LNCaP clone FGC (cell line): Measurements from ENCODE around the gene KSR2.
"Not testable (repeated sequence)": the region's sequence is repeated elsewhere in the genome, so short reads cannot be mapped to it uniquely, and the experiment has no call there.

Source experiments
- DNase-seq: peaks from one replicate; pipeline ENCODE4 v3.0.0-alpha.2; 2011; ENCODE audit warnings: low read depth
- H3K4me3 ChIP-seq: 2 replicates; pipeline ENCODE4 v1.5.1; 2011; ENCODE audit warnings: mild to moderate bottlenecking, low read depth, low read length, control low read depth
- TF ChIP-seq, protein P1 (sequence below): IDR thresholded peaks from 2 replicates; pipeline ENCODE4 v1.5.1; 2012; ENCODE audit warnings: mild to moderate bottlenecking; ENCODE audit not compliant: control insufficient read depth, insufficient read depth; ENCODE audit errors: extremely low read depth

KSR2 gene

DNA sequence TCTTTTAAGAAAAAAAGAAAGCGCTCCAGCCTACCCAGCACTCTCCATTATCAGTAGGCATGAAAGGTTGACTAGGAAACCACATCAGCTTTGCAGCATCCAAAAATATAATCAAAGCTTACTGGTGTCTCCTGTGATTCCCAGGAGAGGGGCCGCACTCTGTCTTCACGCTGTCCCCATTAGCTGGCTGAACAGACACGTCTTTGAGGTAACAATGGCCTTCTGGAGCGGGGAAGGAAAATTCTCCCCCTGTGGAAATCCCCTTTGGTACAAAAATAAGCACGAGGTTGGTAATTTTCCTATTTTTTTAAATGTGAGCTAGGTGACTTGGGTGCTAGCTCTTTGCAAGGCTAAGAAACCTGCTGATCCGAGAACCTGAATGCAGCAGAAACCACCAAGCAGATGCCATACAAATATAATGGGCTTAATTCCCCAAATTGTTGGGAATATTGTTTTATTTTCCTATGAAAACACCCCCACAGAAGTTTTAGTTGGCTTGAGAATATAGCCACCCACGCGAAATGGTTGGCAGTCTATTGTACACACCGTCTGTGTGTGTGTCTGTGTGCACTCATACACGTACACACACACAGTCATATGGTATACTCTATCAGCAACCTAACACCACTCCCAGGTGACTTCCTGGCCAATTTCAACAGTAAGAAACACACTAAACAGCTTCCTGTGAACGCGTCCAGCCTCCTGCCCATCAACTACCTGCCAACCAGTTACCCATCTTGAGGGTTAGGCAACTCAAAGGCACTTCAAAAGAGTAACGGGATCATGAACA lies 71.2 kb downstream of the KSR2 start:
- no peak for DNase-seq
- TF ChIP-seq, protein P1, sequence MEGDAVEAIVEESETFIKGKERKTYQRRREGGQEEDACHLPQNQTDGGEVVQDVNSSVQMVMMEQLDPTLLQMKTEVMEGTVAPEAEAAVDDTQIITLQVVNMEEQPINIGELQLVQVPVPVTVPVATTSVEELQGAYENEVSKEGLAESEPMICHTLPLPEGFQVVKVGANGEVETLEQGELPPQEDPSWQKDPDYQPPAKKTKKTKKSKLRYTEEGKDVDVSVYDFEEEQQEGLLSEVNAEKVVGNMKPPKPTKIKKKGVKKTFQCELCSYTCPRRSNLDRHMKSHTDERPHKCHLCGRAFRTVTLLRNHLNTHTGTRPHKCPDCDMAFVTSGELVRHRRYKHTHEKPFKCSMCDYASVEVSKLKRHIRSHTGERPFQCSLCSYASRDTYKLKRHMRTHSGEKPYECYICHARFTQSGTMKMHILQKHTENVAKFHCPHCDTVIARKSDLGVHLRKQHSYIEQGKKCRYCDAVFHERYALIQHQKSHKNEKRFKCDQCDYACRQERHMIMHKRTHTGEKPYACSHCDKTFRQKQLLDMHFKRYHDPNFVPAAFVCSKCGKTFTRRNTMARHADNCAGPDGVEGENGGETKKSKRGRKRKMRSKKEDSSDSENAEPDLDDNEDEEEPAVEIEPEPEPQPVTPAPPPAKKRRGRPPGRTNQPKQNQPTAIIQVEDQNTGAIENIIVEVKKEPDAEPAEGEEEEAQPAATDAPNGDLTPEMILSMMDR, result no peak
- no peak overlapping the region for H3K4me3 ChIP-seq

- DNase-seq, result no peak
- TF ChIP-seq, protein P1, result no peak
- no peak overlapping the region for H3K4me3 ChIP-seq
Observed at GRCh38 chr12:117896009-117896408, 72.8 kb downstream of the KSR2 start.

DNA sequence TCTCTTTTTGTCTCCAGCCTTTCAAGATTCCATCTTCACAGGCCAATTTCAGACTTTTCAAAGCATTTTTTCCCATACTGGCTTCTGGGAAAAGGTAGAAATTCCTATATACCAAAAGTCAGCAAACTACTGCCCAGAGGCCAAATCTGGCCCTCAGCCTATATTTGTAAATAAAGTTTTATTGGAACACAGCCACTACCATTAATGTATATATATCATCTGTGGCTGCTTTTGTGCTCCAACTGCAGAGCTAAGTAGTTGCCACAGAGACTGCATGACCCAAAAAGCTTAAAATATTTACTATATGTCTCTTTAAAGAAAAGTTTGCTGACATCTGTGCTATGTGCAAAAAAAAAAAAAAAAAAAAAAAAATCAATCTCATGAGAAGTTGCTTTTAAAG lies 76.3 kb downstream of the KSR2 start:
- TF ChIP-seq, protein P1, result no peak
- no peak for DNase-seq

DNA sequence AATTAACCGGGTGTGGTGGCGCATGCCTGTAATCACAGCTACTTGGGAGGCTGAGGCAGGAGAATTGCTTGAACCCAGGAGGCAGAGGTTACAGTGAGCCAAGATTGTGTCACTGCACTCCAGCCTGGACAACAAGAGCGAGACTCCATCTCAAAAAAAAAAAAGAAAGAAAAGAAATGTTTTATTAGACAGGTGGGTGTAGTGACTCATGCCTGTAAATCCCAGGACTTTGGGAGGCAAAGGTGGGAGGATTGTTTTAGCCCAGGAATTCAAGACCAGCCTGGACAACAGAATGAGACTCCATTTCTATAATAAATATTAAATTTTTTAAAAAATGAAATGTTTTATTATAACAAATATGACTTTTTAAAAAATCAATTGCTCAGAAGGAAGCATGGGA lies 77.5 kb downstream of the KSR2 start:
- not testable (repeated sequence) for DNase-seq, H3K4me3 ChIP-seq

More for the DNA sequence above, 76.3 kb downstream of the KSR2 start:
- no peak overlapping the region for H3K4me3 ChIP-seq

- H3K4me3 ChIP-seq, result no peak overlapping the region
- no peak for DNase-seq
- TF ChIP-seq, protein P1, result no peak
Observed at GRCh38 chr12:117890644-117891043, 78.1 kb downstream of the KSR2 start.

DNA sequence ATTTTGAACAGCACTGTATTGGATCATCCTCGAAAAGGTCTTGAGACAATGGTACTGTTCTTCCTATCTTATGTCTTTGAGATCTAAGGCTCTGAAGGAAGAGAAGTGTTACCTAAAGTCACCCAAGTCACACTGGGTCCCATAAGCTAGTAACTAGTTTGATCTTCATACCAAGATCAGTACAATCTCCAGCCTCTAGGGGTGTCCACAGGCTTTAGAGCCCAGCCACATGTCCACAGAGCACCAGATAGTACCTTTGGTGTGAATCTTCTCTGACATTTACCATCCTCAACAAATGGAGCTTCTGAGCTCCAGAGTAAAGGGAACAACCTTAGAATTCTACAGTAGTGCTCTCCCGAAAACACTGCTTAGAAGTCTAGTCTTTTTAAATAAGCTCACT lies 78.7 kb downstream of the KSR2 start:
- no peak for DNase-seq

DNA sequence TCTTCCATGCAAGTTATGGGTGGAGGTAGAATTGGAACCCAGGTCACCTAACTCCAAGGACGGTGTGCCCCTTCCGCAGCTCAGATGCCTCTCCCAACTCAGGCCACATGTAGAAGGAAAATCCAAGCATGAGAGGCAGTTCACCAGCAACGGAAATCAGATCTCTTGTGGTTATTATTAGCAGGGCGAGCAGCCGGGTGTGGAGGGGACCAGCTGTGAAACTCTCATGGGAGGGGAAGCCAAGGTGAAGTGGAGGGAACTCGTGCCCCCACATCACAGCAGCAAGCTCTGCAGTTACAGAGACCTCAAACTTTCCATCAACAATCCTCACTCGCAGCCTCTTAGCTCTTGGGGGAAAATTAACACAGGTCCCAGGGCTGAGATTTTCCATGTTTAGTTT lies 79.7 kb downstream of the KSR2 start:
- TF ChIP-seq, protein P1, result no peak
- no peak for DNase-seq
- no peak overlapping the region for H3K4me3 ChIP-seq

More for the DNA sequence above, 78.7 kb downstream of the KSR2 start:
- TF ChIP-seq, protein P1, result no peak
- no peak overlapping the region for H3K4me3 ChIP-seq
